ENCODE measurements around the gene RPS15A.
"Not testable (repeated sequence)": the region's sequence is repeated elsewhere in the genome, so short reads cannot be mapped to it uniquely, and the experiment has no call there.

Gene RPS15A

GRCh38 chr16:18796377-18796776 lies 6.2 kb upstream of the RPS15A start:
- no peak for DNase-seq (ENCODE audit: low read depth)

DNA sequence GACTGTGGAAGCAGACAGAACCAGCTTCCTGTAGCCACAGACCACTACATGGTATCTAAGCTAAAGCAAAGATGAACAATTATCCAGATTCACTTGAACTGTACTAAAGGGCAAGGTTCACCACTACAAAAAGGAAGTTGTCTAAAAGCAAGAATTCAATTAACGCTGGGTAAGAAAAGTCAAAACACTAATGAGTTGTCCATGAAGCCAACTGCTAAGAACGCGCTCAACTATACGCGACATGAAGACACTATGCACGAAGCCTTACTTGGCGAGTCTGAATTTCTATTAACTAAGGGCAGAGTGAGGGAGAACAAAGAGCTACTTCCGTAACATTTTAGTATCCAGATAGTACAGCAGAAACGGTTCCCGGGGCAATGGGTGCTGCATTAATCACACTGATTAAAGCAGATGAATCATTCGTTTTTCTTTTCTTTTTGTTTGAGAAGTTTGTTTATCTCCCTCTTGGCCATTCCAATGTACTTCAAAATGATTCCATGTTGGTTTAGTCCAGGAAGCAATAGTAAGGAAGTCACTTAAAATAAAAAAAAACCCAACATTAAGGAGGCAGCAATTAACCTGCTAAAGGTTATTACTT lies 2.8 kb upstream of the RPS15A start:
- DNase-seq (ENCODE audit: low read depth): no peak

DNA sequence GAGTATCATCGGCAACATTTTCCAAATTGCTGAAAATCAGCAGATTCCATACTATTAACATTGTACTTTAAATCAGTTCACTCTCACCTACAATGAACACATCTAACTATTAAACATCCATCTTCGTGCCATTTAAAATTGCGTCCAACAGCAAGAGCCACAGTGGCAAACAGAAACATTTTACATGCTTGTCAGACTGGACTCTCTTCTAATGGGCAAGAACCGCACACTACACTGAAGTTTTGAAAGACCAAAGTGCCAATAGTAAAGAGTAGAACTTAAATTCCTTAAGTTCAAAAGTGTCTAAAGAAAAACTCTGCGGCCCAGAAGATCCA lies 652 bp downstream of the RPS15A start:
- DNase-seq (ENCODE audit: low read depth): no peak

GRCh38 chr16:18788828-18789514 lies 1.2 kb downstream of the RPS15A start:
- no peak for DNase-seq (ENCODE audit: low read depth)

GRCh38 chr16:18784917-18785623 lies 5.1 kb downstream of the RPS15A start:
- no peak for DNase-seq (ENCODE audit: low read depth)

DNA sequence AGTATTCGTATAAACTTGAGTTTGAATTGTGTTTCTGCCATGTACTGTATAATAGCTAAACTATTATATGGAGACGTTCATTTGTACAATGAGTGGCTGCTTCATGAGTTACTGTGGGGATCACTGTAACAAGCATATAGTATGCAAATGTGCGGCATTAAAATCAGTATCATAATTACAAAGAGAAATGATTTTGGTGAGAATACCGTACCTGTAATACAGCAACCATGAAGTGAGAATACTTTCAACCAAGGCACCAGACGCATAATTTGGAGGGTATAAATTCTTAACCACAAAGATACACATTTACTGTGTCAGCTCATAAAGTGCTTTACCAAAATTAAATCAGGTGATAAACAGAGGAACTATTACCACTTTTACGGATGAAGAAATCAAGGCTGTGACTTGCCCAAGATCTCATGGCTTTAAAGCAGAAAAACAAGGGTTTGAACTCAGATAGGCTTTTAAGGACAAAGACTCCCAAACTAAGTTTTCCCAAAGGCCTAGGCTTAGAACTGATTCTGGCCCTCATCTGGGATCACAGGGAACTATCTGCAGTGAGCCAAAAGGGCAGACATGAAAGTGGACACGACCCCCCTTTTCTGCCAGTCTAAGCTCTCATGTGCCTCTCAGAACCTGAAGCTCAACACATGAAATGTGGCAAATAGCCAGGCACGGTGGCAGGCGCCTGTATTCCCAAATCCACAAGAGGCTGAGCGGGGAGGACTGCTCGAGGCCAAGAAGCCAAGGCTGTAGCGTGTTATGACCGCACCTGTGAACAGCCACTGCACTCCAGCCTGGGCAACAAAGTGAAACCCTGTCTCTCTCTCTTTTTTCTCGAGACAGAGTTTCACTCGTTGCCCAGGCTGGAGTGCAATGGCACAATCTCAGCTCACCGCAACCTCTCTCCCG lies 6.4 kb downstream of the RPS15A start:
- DNase-seq (ENCODE audit: low read depth): no peak

DNA sequence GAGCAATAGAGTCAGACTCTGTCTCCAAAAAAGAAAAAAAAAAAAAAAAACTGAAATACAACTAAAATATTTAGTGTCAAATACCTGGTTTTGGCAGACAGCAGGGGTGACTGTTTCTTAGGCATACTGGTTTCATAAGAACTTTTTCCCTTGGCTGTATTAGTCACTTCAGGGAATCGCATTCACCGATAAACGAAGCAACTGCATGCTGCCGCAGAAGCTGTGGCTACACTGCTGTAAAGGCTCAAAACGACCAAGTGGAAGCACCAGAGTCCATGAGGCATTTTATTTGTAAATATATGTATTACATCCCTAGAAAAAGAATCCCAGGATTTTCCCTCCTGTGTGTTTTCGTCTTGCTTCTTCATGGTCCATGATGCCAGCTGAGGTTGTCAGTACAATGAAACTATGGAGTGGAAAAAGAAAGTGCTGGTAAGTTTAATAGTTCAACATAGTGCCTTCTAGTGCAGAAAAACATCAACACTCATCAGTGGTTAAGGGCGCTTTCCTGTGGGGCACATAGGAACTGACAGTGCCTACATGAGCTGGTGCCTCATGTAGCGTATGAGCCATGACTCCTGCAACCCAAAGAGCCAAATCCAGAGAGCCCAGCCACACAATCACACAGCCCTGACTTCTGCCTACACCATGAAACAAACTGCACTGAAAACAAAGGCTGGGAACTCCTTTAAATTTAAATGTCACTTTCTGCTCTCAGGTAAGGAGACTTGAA lies 7.3 kb downstream of the RPS15A start:
- DNase-seq (ENCODE audit: low read depth): no peak

DNA sequence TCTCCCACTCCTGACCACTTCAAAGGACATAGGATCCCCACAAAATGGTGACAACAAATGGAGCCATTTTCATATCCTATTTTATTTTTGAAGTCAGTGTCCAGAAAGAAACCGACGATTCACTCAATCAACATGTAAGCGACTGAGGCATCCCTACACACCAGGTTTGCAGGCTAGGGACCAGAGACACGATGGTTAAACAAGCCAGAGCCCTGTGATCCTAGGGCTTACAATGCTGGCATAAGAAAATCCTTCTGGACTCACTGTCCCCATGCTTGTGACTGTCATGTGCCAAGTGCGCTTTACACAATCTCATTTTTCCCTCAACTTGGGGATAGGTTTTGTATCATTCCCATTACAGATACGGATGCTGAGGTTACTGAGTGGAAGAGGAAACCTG lies 8.9 kb downstream of the RPS15A start:
- DNase-seq (ENCODE audit: low read depth): not testable (repeated sequence)

DNA sequence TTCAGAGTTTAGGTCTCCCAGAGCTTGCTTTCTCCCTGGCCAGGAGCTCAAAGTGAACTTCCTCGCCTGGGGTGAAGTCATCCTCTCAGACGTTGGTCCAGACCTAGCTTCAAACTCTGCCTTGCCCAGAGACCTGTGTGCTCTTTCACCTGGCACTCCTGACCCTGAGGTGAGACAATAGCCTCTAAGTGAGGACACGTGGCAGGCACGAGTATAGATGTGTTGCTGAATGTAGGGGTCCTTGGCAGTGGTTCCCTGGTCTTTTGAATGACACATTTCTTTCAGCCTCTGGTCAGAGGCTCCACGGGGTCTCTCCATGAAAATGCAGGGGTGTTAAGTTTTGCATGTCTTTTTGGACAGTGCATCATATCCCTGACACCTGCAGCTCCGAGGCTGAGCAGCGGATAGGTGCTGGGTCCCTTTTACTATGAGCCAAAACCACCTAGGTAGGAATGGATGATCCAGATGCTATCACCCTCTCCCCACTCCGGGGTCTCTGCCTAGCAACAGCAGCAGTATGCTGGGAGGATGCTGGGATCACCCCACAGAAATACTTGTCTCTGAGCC lies 9.6 kb downstream of the RPS15A start:
- not testable (repeated sequence) for DNase-seq (ENCODE audit: low read depth)

GRCh38 chr16:18777664-18778063 lies 12.5 kb downstream of the RPS15A start:
- DNase-seq (ENCODE audit: low read depth): not testable (repeated sequence)

DNA sequence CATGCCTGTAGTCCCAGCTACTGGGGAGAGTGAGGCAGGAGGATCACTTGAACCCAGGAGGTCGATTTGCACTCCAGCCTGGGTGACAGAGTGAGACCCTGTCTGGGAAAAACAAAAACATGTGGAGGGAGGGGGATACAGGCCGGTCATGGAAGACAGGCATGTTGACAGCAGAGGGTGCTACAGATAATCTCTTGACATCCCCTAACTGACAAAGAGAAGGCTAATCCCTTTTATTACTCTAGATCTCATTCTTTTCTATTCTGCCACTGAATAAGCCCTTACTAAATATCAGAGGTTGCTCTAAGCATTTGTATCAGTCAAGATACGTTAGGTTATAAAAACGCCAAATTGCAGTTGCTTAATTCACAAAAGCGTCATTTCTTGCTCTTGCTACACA lies 13.8 kb downstream of the RPS15A start:
- not testable (repeated sequence) for DNase-seq (ENCODE audit: low read depth)

DNA sequence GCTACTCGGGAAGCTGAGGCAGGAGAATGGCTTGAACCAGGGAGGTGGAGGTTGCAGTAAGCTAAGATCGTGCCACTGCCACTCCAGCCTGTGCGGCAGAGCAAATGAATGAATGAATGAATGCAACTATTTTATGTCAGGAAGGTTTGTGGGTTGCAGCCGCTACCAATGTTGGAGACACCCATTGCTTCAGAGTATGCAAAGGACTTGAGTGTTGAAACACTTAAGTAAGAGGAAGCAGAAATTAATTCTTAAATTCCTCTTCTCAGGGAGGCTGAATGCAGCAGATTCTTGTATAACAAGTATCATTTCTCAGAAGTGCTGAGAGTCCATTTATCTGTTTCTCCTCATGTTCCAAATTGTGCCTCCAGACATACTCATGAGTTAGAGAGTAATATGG lies 15.5 kb downstream of the RPS15A start:
- DNase-seq (ENCODE audit: low read depth): not testable (repeated sequence)

DNA sequence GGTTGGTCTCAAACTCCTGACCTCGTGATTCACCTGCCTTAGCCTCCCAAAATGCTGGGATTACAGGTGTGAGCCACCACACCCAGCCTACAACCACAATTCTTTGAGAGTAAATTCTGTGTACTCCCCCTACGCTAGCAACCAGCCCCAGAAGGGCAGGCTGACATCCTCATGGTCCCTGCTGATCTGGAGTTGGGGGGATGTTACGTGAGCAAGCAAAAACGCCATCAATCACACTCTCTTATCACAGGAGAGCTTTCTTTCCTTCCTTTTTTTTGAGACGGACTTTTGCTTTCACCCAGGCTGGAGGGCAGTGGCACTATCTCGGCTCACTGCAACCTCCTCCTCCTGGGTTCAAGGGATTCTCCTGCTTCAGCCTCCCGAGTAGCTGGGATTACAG lies 18.0 kb downstream of the RPS15A start:
- not testable (repeated sequence) for DNase-seq (ENCODE audit: low read depth)

DNA sequence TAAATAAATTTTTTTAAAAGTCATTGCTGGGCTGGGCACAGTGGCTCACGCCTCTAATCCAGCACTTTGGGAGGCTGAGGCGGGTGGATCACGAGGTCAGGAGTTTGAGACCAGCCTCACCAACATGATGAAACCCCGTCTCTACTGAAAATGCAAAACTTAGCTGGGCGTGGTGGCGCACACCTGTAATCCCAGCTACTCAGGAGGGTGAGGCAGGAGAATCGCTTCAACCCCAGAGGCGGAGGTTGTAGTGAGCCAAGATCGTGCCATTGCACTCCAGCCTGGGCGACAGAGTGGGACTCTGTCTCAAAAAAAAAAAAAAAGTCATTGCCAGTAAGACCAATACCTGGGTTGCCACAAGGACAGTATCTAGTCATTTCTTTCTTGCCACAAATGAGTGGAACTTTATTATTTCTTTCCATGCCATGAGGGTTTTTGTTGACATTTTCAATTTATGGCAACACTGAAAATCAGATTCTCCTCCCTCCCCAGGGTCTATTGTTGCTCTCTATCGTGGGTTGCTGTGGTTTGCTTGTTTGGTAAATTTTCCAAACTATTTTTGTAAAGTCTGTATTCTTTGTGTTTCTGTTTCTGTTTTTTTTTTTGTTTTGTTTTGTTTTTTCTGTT lies 19.7 kb downstream of the RPS15A start:
- not testable (repeated sequence) for DNase-seq (ENCODE audit: low read depth)

DNA sequence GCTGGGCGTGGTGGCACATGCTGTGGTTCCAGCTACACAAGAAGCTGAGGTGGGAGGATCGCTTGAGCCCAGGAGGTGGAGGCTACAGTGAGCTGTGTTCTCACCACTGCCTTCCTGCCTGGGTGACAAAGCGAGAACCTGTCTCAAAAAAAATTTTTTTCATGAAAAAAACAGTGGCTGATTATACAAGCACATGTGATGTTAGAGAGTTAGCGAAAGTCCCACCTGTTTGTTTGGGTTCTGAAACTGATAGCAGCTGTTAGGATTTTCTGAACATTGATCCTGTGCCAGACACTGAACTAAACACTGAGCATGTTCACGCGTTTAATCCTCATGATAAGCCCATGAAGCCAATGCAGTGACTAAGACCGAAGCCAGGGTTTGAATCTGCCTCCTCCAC lies 22.9 kb downstream of the RPS15A start:
- DNase-seq (ENCODE audit: low read depth): not testable (repeated sequence)

DNA sequence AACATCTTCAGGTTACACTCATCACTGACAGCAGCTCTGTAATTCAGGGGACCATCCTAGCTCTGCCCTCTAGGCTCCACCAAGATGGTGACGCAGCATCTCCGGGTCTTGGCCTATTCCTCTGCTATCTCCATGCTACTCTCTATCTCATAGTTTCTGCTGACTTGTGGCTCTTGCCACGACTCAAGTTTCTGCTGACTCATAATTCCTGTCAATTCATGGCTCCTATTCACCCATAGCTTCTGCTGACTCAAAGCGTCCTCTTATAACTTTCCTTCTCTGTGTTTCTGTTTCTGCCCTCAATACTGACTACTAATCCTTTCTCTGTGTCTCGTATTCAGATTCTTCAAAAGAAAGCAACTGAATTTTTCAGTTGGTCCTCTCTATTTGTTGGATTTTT lies 27.4 kb downstream of the RPS15A start:
- DNase-seq (ENCODE audit: low read depth): not testable (repeated sequence)

DNA sequence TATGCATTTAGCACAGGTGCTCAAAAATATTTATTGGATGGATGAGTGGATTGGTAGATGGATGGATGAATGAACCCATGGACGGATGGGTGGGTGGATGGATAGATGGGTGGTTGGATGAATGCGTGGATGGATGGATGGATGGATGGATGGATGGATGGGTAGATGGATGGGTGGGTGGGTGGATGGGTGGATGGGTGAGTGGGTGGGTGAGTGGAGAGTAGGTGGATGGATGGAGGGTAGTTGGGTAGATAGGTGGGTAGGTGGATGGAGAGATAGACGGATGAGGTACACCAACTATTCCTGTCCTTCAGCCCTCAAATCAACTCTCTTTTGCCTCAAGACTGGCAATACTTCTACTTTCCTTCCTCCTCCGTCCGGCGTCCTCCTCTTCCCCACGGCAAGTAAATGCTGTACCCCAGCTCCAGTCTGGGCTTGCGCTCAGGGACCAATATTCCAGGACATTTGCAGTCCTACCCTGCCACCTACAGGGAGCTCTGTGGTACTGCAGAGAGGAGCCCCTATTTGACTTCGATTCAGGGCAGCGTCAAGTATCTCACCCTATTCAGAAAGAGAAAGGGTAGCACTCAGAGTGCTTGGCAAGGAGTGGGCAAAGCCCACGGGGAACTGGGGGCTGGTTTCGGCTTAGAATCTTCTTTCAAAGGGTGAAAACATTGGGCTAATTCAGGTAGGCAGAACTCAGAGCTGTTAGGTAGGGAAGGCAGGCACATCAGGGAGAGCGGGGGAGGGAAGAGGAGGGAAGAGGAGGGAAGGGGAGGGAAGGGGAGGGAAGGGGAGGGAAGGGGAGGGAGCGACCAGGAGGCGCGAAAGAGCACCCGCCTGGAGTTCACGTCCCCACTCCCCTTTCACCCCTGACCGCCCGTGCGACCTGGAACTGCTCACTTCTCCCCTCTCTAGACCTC lies 30.3 kb downstream of the RPS15A start:
- DNase-seq (ENCODE audit: low read depth): peak; percentile 16

DNA sequence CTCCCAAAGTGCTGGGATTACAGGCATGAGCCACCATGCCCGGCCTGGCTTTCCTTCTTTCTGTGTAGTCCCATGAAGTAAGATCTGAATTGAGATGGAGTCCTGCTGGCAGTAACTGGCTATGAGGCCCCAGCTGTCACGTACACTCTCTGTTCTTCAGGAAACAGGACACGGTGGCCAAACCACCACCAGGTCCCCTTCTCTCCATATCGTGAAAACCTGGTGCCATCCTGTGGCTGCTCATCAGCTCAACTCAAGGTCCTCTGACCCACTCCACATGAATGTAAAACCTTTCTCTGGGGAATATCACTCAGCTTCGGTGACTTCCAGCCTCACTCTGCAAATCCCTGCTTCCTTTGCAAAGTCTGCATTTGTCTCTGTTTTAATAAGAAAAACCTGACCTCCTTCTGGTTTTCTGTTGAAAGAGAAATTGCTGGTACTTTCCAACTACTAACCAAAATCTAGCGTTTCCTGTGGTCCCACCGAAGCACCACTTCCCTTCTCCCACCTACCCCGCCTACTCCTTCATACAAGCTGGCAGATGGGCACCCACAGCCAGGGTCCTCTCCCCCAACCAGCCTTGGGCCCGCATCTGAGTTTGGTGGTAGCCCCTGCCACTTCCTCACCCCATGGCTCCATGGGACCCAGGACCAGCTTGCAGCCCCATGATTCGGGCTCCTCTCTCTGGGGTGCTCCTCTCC lies 32.0 kb downstream of the RPS15A start:
- not testable (repeated sequence) for DNase-seq (ENCODE audit: low read depth)

- DNase-seq (ENCODE audit: low read depth): not testable (repeated sequence)
Observed at GRCh38 chr16:18756639-18757038, 33.5 kb downstream of the RPS15A start.
